GM18909 (cell line): ENCODE data around the gene G6PD.
"Not testable (repeated sequence)": the region's sequence is repeated elsewhere in the genome, so short reads cannot be mapped to it uniquely, and the experiment has no call there.

Source experiments
- ATAC-seq: cut with Tn5 transposase; IDR thresholded peaks from one replicate; pipeline ENCODE4 v1.9.1; 2021; ENCODE audit warnings: mild to moderate bottlenecking; ENCODE audit not compliant: unreplicated experiment, poor library complexity

The G6PD gene

GRCh38 chrX:154515966-154516655 is 30.5 kb downstream of the G6PD start, which contains the start of gene FAM3A:
Gene FAM3A (minus strand): TSS chrX:154516232. CDS start chrX:154515772, 460 bp downstream.
- ATAC-seq: peak; percentile 87

- ATAC-seq: peak; percentile 12
Observed at GRCh38 chrX:154515090-154515965, 31.3 kb downstream of the G6PD start.

- no peak for ATAC-seq
Observed at GRCh38 chrX:154513716-154514115, 32.9 kb downstream of the G6PD start.

GRCh38 chrX:154512879-154513553 is 33.6 kb downstream of the G6PD start:
- ATAC-seq: no peak

GRCh38 chrX:154511761-154512160 is 34.9 kb downstream of the G6PD start:
- ATAC-seq: no peak

- ATAC-seq: no peak
Observed at GRCh38 chrX:154509455-154509854, 37.2 kb downstream of the G6PD start.

GRCh38 chrX:154508384-154508745 is 38.3 kb downstream of the G6PD start:
- ATAC-seq: no peak

GRCh38 chrX:154507673-154508383 is 38.8 kb downstream of the G6PD start:
- ATAC-seq: no peak

- ATAC-seq: no peak
Observed at GRCh38 chrX:154506483-154507332, 39.9 kb downstream of the G6PD start.

GRCh38 chrX:154505734-154506133 is 40.9 kb downstream of the G6PD start:
- ATAC-seq: no peak

GRCh38 chrX:154502989-154503388 is 43.7 kb downstream of the G6PD start:
- ATAC-seq: no peak

GRCh38 chrX:154502098-154502497 is 44.5 kb downstream of the G6PD start:
- no peak for ATAC-seq

GRCh38 chrX:154501423-154501822 is 45.2 kb downstream of the G6PD start:
- not testable (repeated sequence) for ATAC-seq

GRCh38 chrX:154496591-154497137 is 50.0 kb downstream of the G6PD start:
- ATAC-seq: not testable (repeated sequence)

GRCh38 chrX:154495472-154495922 is 51.1 kb downstream of the G6PD start:
- no peak for ATAC-seq

- no peak for ATAC-seq
Observed at GRCh38 chrX:154494715-154495114, 51.9 kb downstream of the G6PD start.

GRCh38 chrX:154490414-154491083 is 56.1 kb downstream of the G6PD start, which contains the start of gene SLC10A3:
Gene SLC10A3 (minus strand): TSS chrX:154490629. CDS start chrX:154488940, 1,689 bp downstream.
- peak; percentile 79 for ATAC-seq

GRCh38 chrX:154490021-154490413 is 56.6 kb downstream of the G6PD start:
- peak; percentile 21 for ATAC-seq
